DND-41 (cell line): Measurements from ENCODE around the gene EMC10.

Experiments
- ATAC-seq: fragments of 200-7000 bp; cut with Tn5 transposase; 3 replicates; pipeline ENCODE4 v1.9.1; 2021; ENCODE audit warnings: low read depth; ENCODE audit not compliant: insufficient read depth
- DNase-seq: peaks from one replicate; pipeline ENCODE4 v3.0.0-alpha.2; 2020
- H2AFZ ChIP-seq: 2 replicates; pipeline ENCODE4 v1.6.0; 2012; ENCODE audit warnings: low read depth, low read length
- H3K27ac ChIP-seq: 2 replicates; pipeline ENCODE4 v1.5.1; 2012; ENCODE audit warnings: low read length, inconsistent platforms
- H3K27me3 ChIP-seq: fragments of 200-600 bp; sonication (generic); 2 replicates; pipeline ENCODE4 v1.6.0; 2012; ENCODE audit warnings: low read length, mild to moderate bottlenecking, inconsistent platforms; ENCODE audit not compliant: insufficient read depth, poor library complexity
- H3K36me3 ChIP-seq: 2 replicates; pipeline ENCODE4 v1.5.1; 2012; ENCODE audit warnings: low read length, inconsistent platforms; ENCODE audit not compliant: insufficient read depth
- H3K4me1 ChIP-seq: 2 replicates; pipeline ENCODE4 v1.5.1; 2012; ENCODE audit warnings: mild to moderate bottlenecking, low read length; ENCODE audit not compliant: insufficient read depth
- H3K4me2 ChIP-seq: 2 replicates; pipeline ENCODE4 v1.6.0; 2012; ENCODE audit warnings: mild to moderate bottlenecking, moderate library complexity, low read length, inconsistent platforms; ENCODE audit not compliant: insufficient read depth
- H3K4me3 ChIP-seq, 2 experiments: fragments of 200-600 bp in 1 of 2; shearing (Covaris generic) in 1 of 2; 2 replicates each; pipeline ENCODE4 v1.5.1; 2012 to 2016; ENCODE audit warnings: inconsistent platforms in 2 of 2, low read length in 2 of 2, mild to moderate bottlenecking in 2 of 2, low read depth in 1 of 2, moderate library complexity in 1 of 2
- H3K79me2 ChIP-seq: 2 replicates; pipeline ENCODE4 v1.6.0; 2012; ENCODE audit warnings: low read length, inconsistent platforms; ENCODE audit not compliant: insufficient read depth
- H3K9ac ChIP-seq: 2 replicates; pipeline ENCODE4 v1.6.0; 2012; ENCODE audit warnings: low read depth, mild to moderate bottlenecking, inconsistent platforms, low read length, moderate library complexity
- H3K9me3 ChIP-seq: 2 replicates; pipeline ENCODE4 v1.5.1; 2012; ENCODE audit warnings: low read length, moderate library complexity, mild to moderate bottlenecking, inconsistent platforms; ENCODE audit not compliant: insufficient read depth, severe bottlenecking
- H4K20me1 ChIP-seq: 2 replicates; pipeline ENCODE4 v1.6.0; 2012; ENCODE audit warnings: low read length; ENCODE audit not compliant: insufficient read depth
- EZH2 ChIP-seq: IDR thresholded peaks from 3 replicates; pipeline ENCODE4 v1.6.1; 2012; ENCODE audit warnings: borderline replicate concordance, low read depth, mild to moderate bottlenecking, moderate library complexity, low read length, inconsistent platforms; ENCODE audit not compliant: severe bottlenecking
- TF ChIP-seq, protein P1 (sequence below): IDR thresholded peaks from 2 replicates; pipeline ENCODE4 v1.5.1; 2012; ENCODE audit warnings: borderline replicate concordance, low read length, moderate library complexity, mild to moderate bottlenecking; ENCODE audit not compliant: poor library complexity, severe bottlenecking; ENCODE audit errors: extremely low read depth

EMC10 gene

DNA sequence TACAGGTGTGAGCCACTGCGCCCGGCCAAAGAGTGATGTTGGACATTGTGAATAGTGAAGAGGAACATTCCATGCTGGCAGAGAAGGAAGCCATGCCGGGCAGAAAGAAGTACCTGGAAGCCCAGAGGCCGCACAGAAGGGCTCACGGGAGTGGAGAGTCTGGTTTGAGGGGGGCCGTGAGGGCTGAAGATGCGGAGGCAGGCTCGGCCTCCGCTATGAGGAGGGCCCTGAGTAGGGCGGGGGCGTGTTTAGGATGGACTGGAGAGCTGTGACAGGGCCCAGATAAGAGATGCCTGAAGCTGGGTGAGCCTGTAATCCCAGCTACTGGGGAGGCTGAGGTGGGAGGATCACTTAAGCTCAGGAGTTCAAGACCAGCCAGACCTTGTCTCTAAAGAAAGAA lies 33.1 kb downstream of the EMC10 start:
- Histone ChIP-seq H3K79me2 (peaks cover 6% of the 10 kb centered on the region; the same call in 1 of the 2 replicates), H3K36me3 (no peaks in the 10 kb centered on the region), H3K27ac (no peak overlapping the region), H3K4me1 (peaks cover 21% of the 10 kb centered on the region), H2AFZ (no peak overlapping the region), H4K20me1 (no peaks in the 10 kb centered on the region), H3K27me3 (no peaks in the 10 kb centered on the region), H3K9ac (no peak overlapping the region), H3K4me3 (no peak overlapping the region), H3K9me3 (no peaks in the 10 kb centered on the region), H3K4me2 (no peak overlapping the region)
- TF ChIP-seq, protein P1, sequence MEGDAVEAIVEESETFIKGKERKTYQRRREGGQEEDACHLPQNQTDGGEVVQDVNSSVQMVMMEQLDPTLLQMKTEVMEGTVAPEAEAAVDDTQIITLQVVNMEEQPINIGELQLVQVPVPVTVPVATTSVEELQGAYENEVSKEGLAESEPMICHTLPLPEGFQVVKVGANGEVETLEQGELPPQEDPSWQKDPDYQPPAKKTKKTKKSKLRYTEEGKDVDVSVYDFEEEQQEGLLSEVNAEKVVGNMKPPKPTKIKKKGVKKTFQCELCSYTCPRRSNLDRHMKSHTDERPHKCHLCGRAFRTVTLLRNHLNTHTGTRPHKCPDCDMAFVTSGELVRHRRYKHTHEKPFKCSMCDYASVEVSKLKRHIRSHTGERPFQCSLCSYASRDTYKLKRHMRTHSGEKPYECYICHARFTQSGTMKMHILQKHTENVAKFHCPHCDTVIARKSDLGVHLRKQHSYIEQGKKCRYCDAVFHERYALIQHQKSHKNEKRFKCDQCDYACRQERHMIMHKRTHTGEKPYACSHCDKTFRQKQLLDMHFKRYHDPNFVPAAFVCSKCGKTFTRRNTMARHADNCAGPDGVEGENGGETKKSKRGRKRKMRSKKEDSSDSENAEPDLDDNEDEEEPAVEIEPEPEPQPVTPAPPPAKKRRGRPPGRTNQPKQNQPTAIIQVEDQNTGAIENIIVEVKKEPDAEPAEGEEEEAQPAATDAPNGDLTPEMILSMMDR = no peak
- TF ChIP-seq EZH2 = no peak
- ATAC-seq = no peak
- no peak for DNase-seq

DNA sequence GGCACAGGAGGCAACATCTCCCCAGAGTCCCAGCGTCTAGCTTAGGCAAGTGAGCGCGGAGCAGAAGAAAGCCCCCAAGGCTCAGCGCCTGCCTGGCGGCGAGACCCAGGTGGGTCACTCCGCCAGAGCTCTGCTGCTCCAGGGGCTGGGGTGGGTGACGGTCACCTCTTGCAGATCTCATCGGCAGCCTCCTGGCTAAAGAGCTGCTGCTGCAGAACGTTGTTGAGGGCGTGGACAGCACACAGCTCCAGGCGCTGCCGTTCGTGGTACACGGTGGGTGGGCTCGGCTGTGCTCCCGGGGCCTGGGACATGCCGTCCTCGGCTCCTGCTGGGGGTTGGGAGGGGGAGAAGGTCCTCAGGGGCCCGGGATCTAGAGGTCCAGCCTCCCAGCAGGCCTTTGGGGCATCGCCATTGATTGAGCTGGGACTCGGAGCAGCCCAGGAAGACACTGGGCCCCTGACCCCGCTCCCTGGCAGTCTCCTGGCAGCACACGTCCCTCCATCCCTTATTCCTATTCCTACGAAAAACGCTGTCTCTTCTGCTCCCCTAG lies 33.9 kb downstream of the EMC10 start:
- H3K4me1 ChIP-seq = peaks cover 21% of the 10 kb centered on the region
- H3K4me3 ChIP-seq = peak overlapping the region; percentile 61 to 90; a peak in 3 of 4 replicates
- H4K20me1 ChIP-seq = no peaks in the 10 kb centered on the region
- peak overlapping the region; percentile 81 for H3K27ac ChIP-seq
- TF ChIP-seq, protein P1 = no peak
- no peak for TF ChIP-seq EZH2
- ATAC-seq (no peak), DNase-seq (no peak)
- H3K36me3 ChIP-seq = no peaks in the 10 kb centered on the region
- no peaks in the 10 kb centered on the region for H3K9me3 ChIP-seq
- H2AFZ ChIP-seq = no peak overlapping the region; the same call in 1 of the 2 replicates
- peak overlapping the region; percentile 93 for H3K4me2 ChIP-seq
- no peaks in the 10 kb centered on the region for H3K27me3 ChIP-seq
- H3K79me2 ChIP-seq = peaks cover 6% of the 10 kb centered on the region; the same call in 1 of the 2 replicates
- H3K9ac ChIP-seq = peak overlapping the region; percentile 68

DNA sequence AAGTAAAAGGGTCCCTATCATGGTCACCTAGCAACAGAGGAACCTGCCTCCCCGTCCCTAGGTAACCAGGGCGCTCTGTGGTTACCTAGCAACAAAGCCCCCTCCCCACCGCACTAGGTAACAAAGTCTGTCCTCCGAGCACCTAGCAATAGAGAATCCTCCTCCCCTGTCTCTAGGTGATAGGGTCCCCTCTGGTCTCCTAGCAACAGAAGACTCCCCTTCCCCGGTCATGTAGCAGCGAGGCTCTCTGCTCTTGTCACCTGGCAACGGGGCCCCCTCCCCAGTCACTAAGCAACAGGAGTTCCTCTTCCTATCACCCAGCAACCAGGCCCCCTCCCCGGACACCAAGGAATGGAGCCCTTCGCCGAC lies 34.4 kb downstream of the EMC10 start:
- peaks cover 21% of the 10 kb centered on the region for H3K4me1 ChIP-seq
- H3K27ac ChIP-seq = peak overlapping the region; percentile 81
- H3K9ac ChIP-seq = peak overlapping the region; percentile 68
- peaks cover 6% of the 10 kb centered on the region; the same call in 1 of the 2 replicates for H3K79me2 ChIP-seq
- no peaks in the 10 kb centered on the region for H3K36me3 ChIP-seq
- ATAC-seq (no peak), DNase-seq (no peak)
- H3K4me3 ChIP-seq = peak overlapping the region; percentile 61 to 90
- H4K20me1 ChIP-seq = no peaks in the 10 kb centered on the region
- H2AFZ ChIP-seq = peak overlapping the region; percentile 92
- TF ChIP-seq, protein P1 = no peak
- no peak for TF ChIP-seq EZH2
- H3K27me3 ChIP-seq = no peaks in the 10 kb centered on the region
- no peaks in the 10 kb centered on the region for H3K9me3 ChIP-seq
- H3K4me2 ChIP-seq = peak overlapping the region; percentile 93
